Activated naive CD4-positive, alpha-beta T cell treated with anti-CD3 and anti-CD28 coated beads, Interleukin-2, amount 50 U/mL, for 16 hours (primary cell): ENCODE results near the gene USP14.

Experiments used
- DNase-seq: peaks from one replicate; pipeline ENCODE4 v3.0.0-alpha.2; 2020

The USP14 gene

GRCh38 chr18:231563-231962 is 73.2 kb downstream of the USP14 start:
- no peak for DNase-seq

GRCh38 chr18:240175-240574 is 81.8 kb downstream of the USP14 start:
- DNase-seq: no peak

GRCh38 chr18:245282-245847 is 87.0 kb downstream of the USP14 start:
- no peak for DNase-seq

DNA sequence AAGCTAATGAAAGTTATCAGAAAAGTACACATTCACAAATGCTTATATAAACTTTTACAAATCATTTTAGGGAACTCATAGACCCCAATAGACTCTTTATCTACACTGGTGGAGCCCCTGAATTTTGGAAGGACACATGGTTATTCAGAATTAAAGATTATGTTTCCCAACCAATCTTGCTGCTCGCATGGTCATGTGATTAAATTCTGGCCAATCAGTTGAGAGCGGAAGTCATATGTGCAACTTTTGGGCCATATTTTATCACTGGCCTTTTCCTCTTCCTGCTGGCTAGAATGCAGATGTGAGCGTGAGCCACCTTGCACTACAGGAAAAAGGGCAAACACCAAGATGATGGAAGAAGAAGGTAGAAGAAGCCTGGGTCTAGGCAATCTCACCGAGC is 89.7 kb downstream of the USP14 start:
- no peak for DNase-seq

DNA sequence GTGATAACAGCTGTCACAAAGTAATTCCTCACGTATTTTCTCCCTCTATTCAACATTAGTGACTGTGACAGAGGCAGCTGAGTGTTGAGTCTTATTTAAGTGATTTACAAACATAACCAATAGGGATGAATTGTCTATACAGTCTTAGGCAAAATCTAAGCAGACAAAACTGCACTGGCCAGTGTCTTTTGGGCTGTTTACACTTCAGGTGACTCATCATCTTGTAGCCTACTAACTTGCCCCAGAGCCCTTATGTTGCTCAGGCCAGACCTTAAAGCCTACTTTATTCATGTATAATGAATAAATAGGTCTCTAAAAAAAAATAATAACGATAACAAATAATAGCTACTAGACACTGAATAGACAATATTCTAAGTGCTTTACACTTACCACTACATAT is 92.3 kb downstream of the USP14 start:
- DNase-seq: no peak

GRCh38 chr18:251572-251971 is 93.2 kb downstream of the USP14 start:
- DNase-seq: no peak

GRCh38 chr18:253121-253520 is 94.8 kb downstream of the USP14 start:
- DNase-seq: no peak

GRCh38 chr18:255171-255570 is 96.8 kb downstream of the USP14 start:
- no peak for DNase-seq

DNA sequence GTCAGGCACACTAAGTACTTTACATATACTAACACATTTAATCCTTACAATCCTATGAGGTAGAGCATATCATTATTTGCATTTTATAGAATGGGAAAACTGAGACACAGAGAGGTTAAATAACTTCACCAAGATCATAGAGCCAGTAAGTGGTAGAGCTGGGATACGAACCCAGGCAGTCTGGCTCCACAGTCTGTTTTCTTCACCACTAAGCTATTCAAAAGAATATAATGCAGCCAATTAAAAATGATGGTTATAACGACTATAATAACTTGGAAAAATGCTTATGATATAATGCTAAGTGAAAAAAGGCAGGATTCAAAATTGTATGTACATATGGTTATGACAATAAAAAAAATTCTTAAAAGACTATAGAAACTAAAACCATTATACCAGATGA is 102.2 kb downstream of the USP14 start:
- DNase-seq: no peak

DNA sequence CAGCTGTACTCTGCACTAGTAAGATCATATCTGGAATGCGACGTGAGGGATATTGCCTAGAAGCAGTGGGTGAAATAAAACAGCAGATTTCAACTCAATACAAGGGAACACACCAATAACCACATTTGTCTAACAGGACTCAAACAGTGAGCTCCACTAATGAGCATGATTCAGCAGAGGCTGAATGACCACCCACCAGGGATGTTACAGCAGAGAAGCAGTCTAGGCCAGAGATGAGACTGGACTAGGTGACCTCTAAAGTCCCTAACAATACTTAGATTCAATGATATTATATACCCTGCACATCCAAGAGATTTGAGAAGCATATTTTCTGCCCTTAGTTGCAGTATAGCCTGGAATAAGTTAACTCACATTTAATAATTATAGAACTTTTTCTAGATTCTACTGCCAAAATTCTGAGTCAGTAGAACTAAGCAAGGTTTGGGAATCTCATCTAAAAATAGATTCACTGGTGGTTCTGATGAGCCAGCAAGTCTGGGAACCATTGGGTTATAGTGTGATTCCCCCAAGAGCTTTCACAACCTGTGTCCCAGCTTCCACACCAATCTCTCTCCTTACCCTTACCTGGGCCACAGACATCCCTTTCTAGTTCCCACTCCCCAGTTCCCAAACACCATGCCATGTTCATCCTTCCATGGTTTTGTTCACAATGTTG is 103.2 kb downstream of the USP14 start:
- DNase-seq: no peak
